H9 (cell line): ENCODE results near the gene COA6. TPM values are rescaled to one million over a fixed set of nuclear protein-coding genes. Genes with fewer than 3 reads are reported as not detected.

Experiments
- DNase-seq: peaks from one replicate; pipeline ENCODE4 v3.0.0-alpha.2; 2017
- H2AFZ ChIP-seq: one replicate; pipeline ENCODE4 v1.6.1; 2013; ENCODE audit warnings: mild to moderate bottlenecking, low read length, control low read depth, moderate library complexity
- H2AK5ac ChIP-seq: 2 replicates; pipeline ENCODE4 v1.6.1; 2013; ENCODE audit warnings: low read length, control low read depth, mixed read lengths; ENCODE audit not compliant: insufficient read length
- H2BK120ac ChIP-seq: one replicate; pipeline ENCODE4 v1.6.1; 2013; ENCODE audit warnings: low read depth, mild to moderate bottlenecking, low read length, control low read depth, inconsistent platforms; ENCODE audit not compliant: poor library complexity, severe bottlenecking
- H2BK12ac ChIP-seq: 2 replicates; pipeline ENCODE4 v1.6.1; 2013; ENCODE audit warnings: low read length, control low read depth, mixed read lengths, low read depth; ENCODE audit not compliant: insufficient read length
- H2BK15ac ChIP-seq: 2 replicates; pipeline ENCODE4 v1.6.1; 2013; ENCODE audit warnings: low read depth, low read length, control low read depth
- H2BK20ac ChIP-seq: one replicate; pipeline ENCODE4 v1.6.1; 2013; ENCODE audit warnings: low read depth, mild to moderate bottlenecking, low read length, control low read depth, inconsistent platforms; ENCODE audit not compliant: poor library complexity, severe bottlenecking
- H2BK5ac ChIP-seq: 2 replicates; pipeline ENCODE4 v1.6.1; 2013; ENCODE audit warnings: low read length, control low read depth, mixed read lengths; ENCODE audit not compliant: insufficient read length
- H3K14ac ChIP-seq: 2 replicates; pipeline ENCODE4 v1.6.1; 2013; ENCODE audit warnings: low read length, control low read depth; ENCODE audit not compliant: insufficient read depth
- H3K18ac ChIP-seq: 2 replicates; pipeline ENCODE4 v1.6.1; 2013; ENCODE audit warnings: low read depth, mild to moderate bottlenecking, mixed read lengths, low read length, control low read depth; ENCODE audit not compliant: insufficient read length
- H3K23ac ChIP-seq: 2 replicates; pipeline ENCODE4 v1.6.1; 2013; ENCODE audit warnings: low read length, control low read depth, mixed read lengths, low read depth; ENCODE audit not compliant: insufficient read length
- H3K23me2 ChIP-seq: 2 replicates; pipeline ENCODE4 v1.6.1; 2013; ENCODE audit warnings: low read depth, mild to moderate bottlenecking, mixed read lengths, low read length, control low read depth; ENCODE audit not compliant: insufficient read length, poor library complexity, severe bottlenecking
- H3K27ac ChIP-seq: 2 replicates; pipeline ENCODE4 v1.5.1; 2013; ENCODE audit warnings: low read length, control low read depth, mixed read lengths, low read depth; ENCODE audit not compliant: insufficient read length
- H3K27me3 ChIP-seq: 2 replicates; pipeline ENCODE4 v1.6.1; 2013; ENCODE audit warnings: low read length, control low read depth, inconsistent platforms; ENCODE audit not compliant: insufficient read depth
- H3K4ac ChIP-seq: 2 replicates; pipeline ENCODE4 v1.6.1; 2013; ENCODE audit warnings: low read depth, mild to moderate bottlenecking, control low read depth, inconsistent platforms, low read length, moderate library complexity
- H3K4me1 ChIP-seq: 2 replicates; pipeline ENCODE4 v1.6.1; 2013; ENCODE audit warnings: low read length, control low read depth, inconsistent platforms; ENCODE audit not compliant: insufficient read depth
- H3K4me2 ChIP-seq: 2 replicates; pipeline ENCODE4 v1.6.1; 2013; ENCODE audit warnings: low read length, control low read depth, mixed read lengths; ENCODE audit not compliant: insufficient read length, insufficient read depth
- H3K56ac ChIP-seq: 2 replicates; pipeline ENCODE4 v1.6.1; 2013; ENCODE audit warnings: low read depth, mild to moderate bottlenecking, mixed read lengths, low read length, control low read depth; ENCODE audit not compliant: insufficient read length
- H3K79me1 ChIP-seq: 2 replicates; pipeline ENCODE4 v1.6.1; 2013; ENCODE audit warnings: low read depth, mild to moderate bottlenecking, moderate library complexity, low read length, control low read depth, inconsistent platforms; ENCODE audit not compliant: insufficient read depth, poor library complexity, severe bottlenecking
- H3K79me2 ChIP-seq: 2 replicates; pipeline ENCODE4 v1.6.1; 2013; ENCODE audit warnings: low read length, control low read depth, inconsistent platforms; ENCODE audit not compliant: insufficient read depth
- H3K9ac ChIP-seq: 2 replicates; pipeline ENCODE4 v1.6.1; 2013; ENCODE audit warnings: low read length, control low read depth, mixed read lengths; ENCODE audit not compliant: insufficient read length; ENCODE audit errors: extremely low read depth
- H3K9me3 ChIP-seq: one replicate; pipeline ENCODE4 v1.6.1; 2013; ENCODE audit warnings: low read depth, low read length, inconsistent platforms; ENCODE audit not compliant: control insufficient read depth
- H3T11ph ChIP-seq: one replicate; pipeline ENCODE4 v1.6.1; 2013; ENCODE audit warnings: mild to moderate bottlenecking, low read length, control low read depth, inconsistent platforms
- H4K20me1 ChIP-seq: one replicate; pipeline ENCODE4 v1.6.1; 2013; ENCODE audit not compliant: control insufficient read depth, insufficient read length, insufficient read depth
- H4K5ac ChIP-seq: 2 replicates; pipeline ENCODE4 v1.6.1; 2013; ENCODE audit warnings: low read depth, mild to moderate bottlenecking, mixed read lengths, low read length, control low read depth; ENCODE audit not compliant: insufficient read length
- H4K8ac ChIP-seq: replicated peaks from 2 replicates; pipeline ENCODE4 v1.6.1; 2013; ENCODE audit warnings: low read length, control low read depth, mixed read lengths, low read depth; ENCODE audit not compliant: insufficient read length
- H4K91ac ChIP-seq: 2 replicates; pipeline ENCODE4 v1.6.1; 2013; ENCODE audit warnings: low read depth, mild to moderate bottlenecking, moderate library complexity, mixed read lengths, low read length, control low read depth; ENCODE audit not compliant: insufficient read length
- H3K27ac Mint-ChIP-seq, 3 experiments: 2 replicates in 2 of 3; 3 replicates in 1 of 3; pipeline ENCODE4 v1.8.0; 2020 to 2021; ENCODE audit warnings: mixed read lengths in 3 of 3, mild to moderate bottlenecking in 1 of 3, moderate library complexity in 1 of 3
- H3K27me3 Mint-ChIP-seq: 2 replicates; pipeline ENCODE4 v1.8.0; 2021; ENCODE audit warnings: low read depth, mild to moderate bottlenecking, moderate library complexity, mixed read lengths
- H3K36me3 Mint-ChIP-seq, 3 experiments: 2 replicates in 2 of 3; 3 replicates in 1 of 3; pipeline ENCODE4 v1.8.0; 2020 to 2021; ENCODE audit warnings: low read depth in 3 of 3, mixed read lengths in 3 of 3; ENCODE audit not compliant: insufficient read depth in 1 of 3
- H3K4me1 Mint-ChIP-seq, 2 experiments: 2 replicates each; pipeline ENCODE4 v1.8.0; 2020; ENCODE audit warnings: mixed read lengths in 2 of 2
- H3K4me3 Mint-ChIP-seq, 2 experiments: 2 replicates in 1 of 2; 3 replicates in 1 of 2; pipeline ENCODE4 v1.8.0; 2020 to 2021; ENCODE audit warnings: mild to moderate bottlenecking in 2 of 2, mixed read lengths in 2 of 2, moderate library complexity in 1 of 2
- H3K9me3 Mint-ChIP-seq, 2 experiments: 2 replicates in 1 of 2; 3 replicates in 1 of 2; pipeline ENCODE4 v1.8.0; 2020; ENCODE audit warnings: mild to moderate bottlenecking in 2 of 2, mixed read lengths in 2 of 2, moderate library complexity in 1 of 2
- CTCF ChIP-seq: fragments of 200-600 bp; sonication (generic); conservative IDR thresholded peaks from 3 replicates; pipeline ENCODE4 v1.8.0; 2021; ENCODE audit warnings: antibody characterized with exemption, mild to moderate bottlenecking
- WGBS: extraction: QIAGEN DNeasy Blood & Tissue Kit; methylation state at CpG from one replicate; pipeline ENCODE4 v1.1.7; 2013; ENCODE audit warnings: missing lambda C conversion rate, low lambda C conversion rate, mixed read lengths; ENCODE audit not compliant: insufficient read length; ENCODE audit errors: extremely low coverage; 5-methylcytosine and 5-hydroxymethylcytosine counted together
- total RNA-seq: library from RNA; stranded (reverse); gene quantifications from 2 replicates; pipeline ENCODE4 v1.2.1, GENCODE V29; 2021

The COA6 gene
- total RNA-seq, 1 experiment from 2014 or later = 42.3 TPM

- no peak overlapping the region for H4K91ac ChIP-seq
- TF ChIP-seq CTCF = no peak
- H2BK120ac ChIP-seq = no peak overlapping the region
- no peak overlapping the region for H4K5ac ChIP-seq
- peaks cover 2% of the 10 kb centered on the region; the same call in 1 of the 2 replicates for H3K27me3 Mint-ChIP-seq
- H3K56ac ChIP-seq = no peak overlapping the region
- no peaks in the 10 kb centered on the region for H3K79me1 ChIP-seq
- H3K9me3 ChIP-seq = no peaks in the 10 kb centered on the region
- no peaks in the 10 kb centered on the region for H3K79me2 ChIP-seq
- no peak overlapping the region for H2BK5ac ChIP-seq
- H3K4me3 Mint-ChIP-seq = no peak overlapping the region
- H3K9ac ChIP-seq = no peak overlapping the region
- no peak overlapping the region for H3K27ac ChIP-seq
- no peak overlapping the region for H3T11ph ChIP-seq
- no peak overlapping the region for H3K27ac Mint-ChIP-seq
- H3K4ac ChIP-seq = no peak overlapping the region
- no peak overlapping the region for H2BK20ac ChIP-seq
- peaks cover 0 to 10% (median 6%) of the 10 kb centered on the region in 3 experiments; a peak in 4 of 7 replicates for H3K36me3 Mint-ChIP-seq
- H3K18ac ChIP-seq = no peak overlapping the region
- H2BK15ac ChIP-seq = no peak overlapping the region
- H4K8ac ChIP-seq = no peak overlapping the region
- no peak overlapping the region for H2BK12ac ChIP-seq
- H3K23me2 ChIP-seq = no peaks in the 10 kb centered on the region
- no peak overlapping the region for H3K4me2 ChIP-seq
- no peaks in the 10 kb centered on the region for H4K20me1 ChIP-seq
- no peaks in the 10 kb centered on the region for H3K27me3 ChIP-seq
- no peak overlapping the region for H3K23ac ChIP-seq
- DNase-seq = no peak
- no peak overlapping the region for H2AFZ ChIP-seq
- H3K14ac ChIP-seq = no peak overlapping the region
- peaks cover 3 to 4% of the 10 kb centered on the region in 2 experiments; a peak in 3 of 4 replicates for H3K4me1 Mint-ChIP-seq
- H3K4me1 ChIP-seq = no peaks in the 10 kb centered on the region
- no CpG with 5 or more reads among the region's 1 CpG for WGBS
- H3K9me3 Mint-ChIP-seq = peaks cover 36% of the 10 kb centered on the region in 2 experiments
- no peak overlapping the region for H2AK5ac ChIP-seq
Observed at GRCh38 chr1:234337233-234337632, 36.0 kb upstream of the COA6 start.
